ENCODE data around the gene GAB1.

The GAB1 gene

DNA sequence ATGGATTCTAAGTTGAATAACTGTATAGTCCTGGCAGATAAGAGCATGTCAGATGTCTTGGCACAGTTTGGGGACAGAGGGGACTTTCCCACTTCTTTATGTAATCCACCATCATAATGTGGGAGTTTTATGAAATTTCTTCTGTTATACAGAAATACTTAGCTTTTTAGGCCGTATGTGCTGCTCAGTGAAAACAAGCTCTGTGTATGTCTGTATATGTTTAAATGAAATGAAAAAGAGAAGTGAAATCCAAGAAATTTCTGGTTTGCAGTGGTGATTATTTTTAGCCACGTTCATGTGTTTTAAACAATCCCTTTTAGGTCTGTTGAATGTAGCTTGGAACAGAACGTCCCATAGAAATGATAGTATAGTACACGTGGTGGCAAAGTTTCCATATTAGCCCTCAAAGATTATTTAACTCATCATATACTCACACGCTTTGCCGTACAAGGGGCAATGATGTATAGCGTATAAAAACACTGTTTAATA lies 41.0 kb downstream of the GAB1 start:
- peaks cover 6% of the 10 kb centered on the region for H3K4me1 ChIP-seq (ENCODE audit: control insufficient read depth, low read depth, low read length)
- no peak overlapping the region for H3K23ac ChIP-seq (ENCODE audit: low read length)
- H2BK15ac ChIP-seq (replicated peaks; ENCODE audit: low read depth): no peak overlapping the region
- H3K27ac ChIP-seq (ENCODE audit: low read depth, low read length): no peak overlapping the region
- no peaks in the 10 kb centered on the region for H3K27me3 ChIP-seq (ENCODE audit: insufficient read depth, low read length, poor library complexity)
- no peaks in the 10 kb centered on the region for H3K79me2 ChIP-seq (ENCODE audit: control insufficient read depth, insufficient read depth, low read length)
- H2BK5ac ChIP-seq (ENCODE audit: low read length): no peak overlapping the region
- H3K4me2 ChIP-seq (ENCODE audit: low read length): no peak overlapping the region
- H3K4me3 ChIP-seq (ENCODE audit: low read length): no peak overlapping the region
- H2BK120ac ChIP-seq (ENCODE audit: low read depth, low read length): no peak overlapping the region
- H3K79me1 ChIP-seq (ENCODE audit: low read length): peaks cover 1% of the 10 kb centered on the region
- DNase-seq: no peak
- no peak overlapping the region for H3K9ac ChIP-seq (ENCODE audit: low read length)
- H3K56ac ChIP-seq (ENCODE audit: low read length): no peak overlapping the region
- no peak overlapping the region for H4K5ac ChIP-seq (ENCODE audit: low read length)
- H3K4ac ChIP-seq (ENCODE audit: low read depth, low read length): no peak overlapping the region
- no peak overlapping the region for H4K8ac ChIP-seq (ENCODE audit: low read depth, low read length)
- no peak overlapping the region for H3K18ac ChIP-seq (ENCODE audit: low read length)
- H3K36me3 ChIP-seq (ENCODE audit: control insufficient read depth, insufficient read depth, low read length): no peaks in the 10 kb centered on the region
- no CpG with 5 or more reads among the region's 7 CpGs for WGBS (ENCODE audit: extremely low coverage, insufficient coverage, low lambda C conversion rate)
- H2AK5ac ChIP-seq (ENCODE audit: low read length): no peak overlapping the region

DNA sequence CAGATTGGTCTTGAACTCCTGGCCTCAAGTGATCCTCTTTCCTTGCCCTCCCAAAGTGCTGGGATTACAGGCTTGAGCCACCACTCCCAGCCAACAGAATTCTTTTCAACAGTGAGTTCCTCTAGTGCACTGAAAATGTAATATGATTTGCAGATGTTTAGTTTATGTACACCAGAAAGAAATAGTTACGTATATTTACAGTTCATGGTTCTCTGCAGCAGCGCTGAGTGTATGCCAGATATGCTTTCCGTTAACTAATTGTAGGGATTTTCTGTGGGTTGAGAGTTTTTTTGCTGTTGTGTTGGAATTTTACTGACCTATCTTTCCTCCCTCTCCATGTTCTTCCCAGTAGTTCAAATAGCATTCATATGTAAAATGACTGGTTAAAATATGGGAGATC lies 44.0 kb downstream of the GAB1 start:
- DNase-seq: no peak
- H3K4me2 ChIP-seq (ENCODE audit: low read length): no peak overlapping the region
- H3K56ac ChIP-seq (ENCODE audit: low read length): no peak overlapping the region
- H3K18ac ChIP-seq (ENCODE audit: low read length): no peak overlapping the region
- no peak overlapping the region for H2BK5ac ChIP-seq (ENCODE audit: low read length)
- no peak overlapping the region for H2BK15ac ChIP-seq (replicated peaks; ENCODE audit: low read depth)
- H3K9ac ChIP-seq (ENCODE audit: low read length): no peak overlapping the region
- no peak overlapping the region for H2AK5ac ChIP-seq (ENCODE audit: low read length)
- peaks cover 2% of the 10 kb centered on the region for H3K4me1 ChIP-seq (ENCODE audit: control insufficient read depth, low read depth, low read length)
- no peak overlapping the region for H2BK120ac ChIP-seq (ENCODE audit: low read depth, low read length)
- no peak overlapping the region for H3K27ac ChIP-seq (ENCODE audit: low read depth, low read length)
- H3K4ac ChIP-seq (ENCODE audit: low read depth, low read length): no peak overlapping the region
- H3K36me3 ChIP-seq (ENCODE audit: control insufficient read depth, insufficient read depth, low read length): no peaks in the 10 kb centered on the region
- no peaks in the 10 kb centered on the region for H3K27me3 ChIP-seq (ENCODE audit: insufficient read depth, low read length, poor library complexity)
- H4K5ac ChIP-seq (ENCODE audit: low read length): no peak overlapping the region
- H3K4me3 ChIP-seq (ENCODE audit: low read length): no peak overlapping the region
- no peaks in the 10 kb centered on the region for H3K79me1 ChIP-seq (ENCODE audit: low read length)
- no peak overlapping the region for H3K23ac ChIP-seq (ENCODE audit: low read length)
- no CpG with 5 or more reads among the region's 3 CpGs for WGBS (ENCODE audit: extremely low coverage, insufficient coverage, low lambda C conversion rate)
- H3K79me2 ChIP-seq (ENCODE audit: control insufficient read depth, insufficient read depth, low read length): no peaks in the 10 kb centered on the region
- no peak overlapping the region for H4K8ac ChIP-seq (ENCODE audit: low read depth, low read length)

DNA sequence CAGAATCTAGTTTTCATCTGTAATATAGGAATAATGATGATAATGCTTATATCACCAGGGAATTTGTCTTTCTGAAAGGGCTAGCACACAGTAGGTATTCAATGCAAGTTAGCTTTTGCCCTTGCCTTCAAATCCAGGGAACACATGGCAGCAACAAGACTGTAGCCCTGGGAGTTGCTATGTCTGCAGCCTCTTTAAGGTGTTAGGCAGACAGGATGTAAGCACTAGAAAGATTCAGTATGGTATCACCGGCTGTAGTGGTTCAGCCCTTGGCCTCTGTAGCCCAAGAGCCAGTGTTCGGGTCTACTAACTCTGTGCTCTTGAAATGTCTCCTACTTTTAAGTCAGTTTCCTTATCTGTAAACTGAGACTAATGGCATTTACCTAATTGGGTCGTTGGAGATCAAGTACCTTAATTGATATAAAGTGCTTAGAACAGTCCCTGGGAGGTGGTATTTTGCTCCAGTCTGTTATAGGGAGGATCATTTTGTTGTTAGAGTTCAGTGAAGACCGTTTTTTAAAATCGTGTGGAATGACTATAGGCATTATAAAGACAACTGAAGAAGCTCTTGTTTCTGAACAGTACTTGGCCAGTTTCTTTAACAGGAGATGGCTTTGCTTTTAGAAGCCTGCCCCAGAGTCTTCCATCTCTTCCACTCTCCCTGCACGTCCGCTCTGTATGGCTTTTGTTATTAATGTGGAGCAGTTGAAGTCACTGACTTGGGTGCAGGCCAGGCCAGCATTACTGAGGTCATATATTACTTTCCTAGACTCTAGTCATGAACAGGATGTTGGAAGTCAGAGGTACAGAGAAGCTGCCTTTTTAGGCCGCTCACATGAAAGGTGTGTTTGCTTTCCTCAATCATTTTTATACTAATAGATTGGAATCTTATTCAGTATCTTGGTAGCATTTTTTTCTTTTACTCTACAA lies 44.8 kb downstream of the GAB1 start:
- no peak overlapping the region for H2AK5ac ChIP-seq (ENCODE audit: low read length)
- DNase-seq: peak; percentile 69
- H4K5ac ChIP-seq (ENCODE audit: low read length): no peak overlapping the region
- H2BK5ac ChIP-seq (ENCODE audit: low read length): no peak overlapping the region
- no peak overlapping the region for H3K56ac ChIP-seq (ENCODE audit: low read length)
- H3K27me3 ChIP-seq (ENCODE audit: insufficient read depth, low read length, poor library complexity): no peaks in the 10 kb centered on the region
- H3K23ac ChIP-seq (ENCODE audit: low read length): no peak overlapping the region
- H3K9ac ChIP-seq (ENCODE audit: low read length): no peak overlapping the region
- H3K27ac ChIP-seq (ENCODE audit: low read depth, low read length): no peak overlapping the region
- no peak overlapping the region for H2BK120ac ChIP-seq (ENCODE audit: low read depth, low read length)
- H3K18ac ChIP-seq (ENCODE audit: low read length): no peak overlapping the region
- H2BK15ac ChIP-seq (replicated peaks; ENCODE audit: low read depth): no peak overlapping the region
- no peak overlapping the region for H3K4me3 ChIP-seq (ENCODE audit: low read length)
- no peak overlapping the region for H4K8ac ChIP-seq (ENCODE audit: low read depth, low read length)
- no peak overlapping the region for H3K4me2 ChIP-seq (ENCODE audit: low read length)
- no peak overlapping the region for H3K4ac ChIP-seq (ENCODE audit: low read depth, low read length)
- no peaks in the 10 kb centered on the region for H3K79me1 ChIP-seq (ENCODE audit: low read length)
- no peaks in the 10 kb centered on the region for H3K4me1 ChIP-seq (ENCODE audit: control insufficient read depth, low read depth, low read length)
- WGBS (ENCODE audit: extremely low coverage, insufficient coverage, low lambda C conversion rate): no CpG with 5 or more reads among the region's 8 CpGs
- no peaks in the 10 kb centered on the region for H3K36me3 ChIP-seq (ENCODE audit: control insufficient read depth, insufficient read depth, low read length)
- H3K79me2 ChIP-seq (ENCODE audit: control insufficient read depth, insufficient read depth, low read length): no peaks in the 10 kb centered on the region

DNA sequence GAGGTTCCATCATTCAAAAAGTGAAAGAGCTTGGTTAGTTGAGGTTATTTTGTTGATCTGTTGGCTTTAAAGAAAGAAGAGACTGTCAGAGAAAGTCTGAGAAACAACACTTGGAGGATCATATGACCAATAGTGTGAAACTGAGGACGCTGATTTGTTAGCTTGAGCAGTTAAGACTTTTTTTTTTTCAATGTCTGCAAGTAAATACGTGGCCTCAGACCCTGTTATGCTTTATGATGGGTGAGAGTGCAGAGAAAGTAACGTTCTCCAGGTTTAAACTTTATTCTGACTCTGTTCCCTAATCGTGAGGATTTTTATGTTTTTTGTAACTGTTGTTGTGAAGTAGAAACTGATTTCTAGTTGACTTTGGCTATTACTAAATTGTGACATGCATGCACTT lies 45.9 kb downstream of the GAB1 start:
- Histone ChIP-seq H3K27ac (ENCODE audit: low read depth, low read length) (no peak overlapping the region), H3K36me3 (ENCODE audit: control insufficient read depth, insufficient read depth, low read length) (no peaks in the 10 kb centered on the region), H2BK15ac (replicated peaks; ENCODE audit: low read depth) (no peak overlapping the region), H3K79me1 (ENCODE audit: low read length) (peaks cover 1% of the 10 kb centered on the region), H2BK5ac (ENCODE audit: low read length) (no peak overlapping the region), H3K27me3 (ENCODE audit: insufficient read depth, low read length, poor library complexity) (no peaks in the 10 kb centered on the region), H3K4ac (ENCODE audit: low read depth, low read length) (no peak overlapping the region), H3K56ac (ENCODE audit: low read length) (no peak overlapping the region), H3K79me2 (ENCODE audit: control insufficient read depth, insufficient read depth, low read length) (no peaks in the 10 kb centered on the region), H3K9ac (ENCODE audit: low read length) (no peak overlapping the region), H3K23ac (ENCODE audit: low read length) (no peak overlapping the region), H4K5ac (ENCODE audit: low read length) (no peak overlapping the region), H3K18ac (ENCODE audit: low read length) (no peak overlapping the region), H3K4me3 (ENCODE audit: low read length) (no peak overlapping the region), H3K4me2 (ENCODE audit: low read length) (no peak overlapping the region), H3K4me1 (ENCODE audit: control insufficient read depth, low read depth, low read length) (no peaks in the 10 kb centered on the region), H2BK120ac (ENCODE audit: low read depth, low read length) (no peak overlapping the region), H4K8ac (ENCODE audit: low read depth, low read length) (no peak overlapping the region), H2AK5ac (ENCODE audit: low read length) (no peak overlapping the region)
- no peak for DNase-seq
- WGBS (ENCODE audit: extremely low coverage, insufficient coverage, low lambda C conversion rate): no CpG with 5 or more reads among the region's 4 CpGs

DNA sequence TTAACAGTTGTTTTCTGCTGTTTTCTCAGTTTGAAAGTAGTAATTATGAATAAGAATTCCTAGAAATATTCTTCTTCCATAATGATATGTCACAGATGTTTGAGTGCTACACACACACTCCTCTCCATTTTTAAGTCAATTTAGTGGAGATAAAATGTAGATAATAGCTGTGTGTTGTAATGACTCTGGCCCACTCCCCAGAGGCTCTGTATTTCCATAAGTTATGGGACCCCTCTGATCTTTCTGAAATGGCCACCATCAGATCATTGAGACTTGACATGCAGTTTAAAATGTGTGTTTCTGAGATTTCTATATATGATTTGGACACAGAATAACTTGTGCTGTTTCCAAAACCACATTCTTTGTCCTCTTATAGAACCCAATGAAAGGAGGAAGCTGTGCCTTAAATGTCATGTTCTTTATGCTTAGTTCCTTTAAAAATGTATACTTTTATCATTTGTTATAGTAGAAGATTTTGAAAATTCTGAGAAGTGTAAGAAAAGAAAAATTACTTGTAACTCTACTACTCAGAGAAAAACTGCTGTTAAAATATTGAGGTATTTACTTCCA lies 46.4 kb downstream of the GAB1 start:
- Histone ChIP-seq H3K4me3 (ENCODE audit: low read length) (no peak overlapping the region), H3K4me1 (ENCODE audit: control insufficient read depth, low read depth, low read length) (no peaks in the 10 kb centered on the region), H3K27me3 (ENCODE audit: insufficient read depth, low read length, poor library complexity) (no peaks in the 10 kb centered on the region), H3K4ac (ENCODE audit: low read depth, low read length) (no peak overlapping the region), H4K8ac (ENCODE audit: low read depth, low read length) (no peak overlapping the region), H3K23ac (ENCODE audit: low read length) (no peak overlapping the region), H3K79me1 (ENCODE audit: low read length) (peaks cover 1% of the 10 kb centered on the region), H2BK15ac (replicated peaks; ENCODE audit: low read depth) (no peak overlapping the region), H4K5ac (ENCODE audit: low read length) (no peak overlapping the region), H3K56ac (ENCODE audit: low read length) (no peak overlapping the region), H3K18ac (ENCODE audit: low read length) (no peak overlapping the region), H3K9ac (ENCODE audit: low read length) (no peak overlapping the region), H2BK120ac (ENCODE audit: low read depth, low read length) (no peak overlapping the region), H2BK5ac (ENCODE audit: low read length) (no peak overlapping the region), H3K4me2 (ENCODE audit: low read length) (no peak overlapping the region), H3K79me2 (ENCODE audit: control insufficient read depth, insufficient read depth, low read length) (no peaks in the 10 kb centered on the region), H3K36me3 (ENCODE audit: control insufficient read depth, insufficient read depth, low read length) (no peaks in the 10 kb centered on the region), H3K27ac (ENCODE audit: low read depth, low read length) (no peak overlapping the region), H2AK5ac (ENCODE audit: low read length) (no peak overlapping the region)
- no peak for DNase-seq

Measured in mesendoderm (in vitro differentiated cells).